ENCODE results near the gene DSG3.

Gene DSG3

DNA sequence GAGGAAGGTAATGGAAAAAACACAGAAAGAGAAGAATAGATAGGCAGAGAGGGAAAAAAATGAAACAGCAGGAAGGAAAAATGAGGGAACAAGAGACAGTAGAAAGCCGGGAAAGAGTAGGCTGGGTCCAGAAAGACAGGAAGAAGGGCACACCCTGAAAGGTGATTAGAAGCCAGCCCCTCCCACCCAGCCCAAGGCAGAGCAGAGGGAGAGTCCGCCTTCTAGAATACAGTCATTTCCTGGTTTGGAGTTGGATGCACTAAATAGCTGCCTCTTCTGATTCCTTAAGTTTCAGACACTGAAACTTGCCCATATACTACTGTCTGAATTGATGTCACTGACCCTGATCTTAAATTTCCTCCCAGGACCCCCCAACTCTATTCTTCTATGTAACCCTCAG, 17.9 kb upstream of the DSG3 start:
- Histone ChIP-seq H3K9me3 (ENCODE audit: control insufficient read depth, insufficient read depth, low read length) (no peaks in the 10 kb centered on the region), H3K36me3 (ENCODE audit: control insufficient read depth, low read length) (no peaks in the 10 kb centered on the region), H3K4me2 (ENCODE audit: low read length) (no peak overlapping the region), H3K4me1 (ENCODE audit: control insufficient read depth, low read length) (no peaks in the 10 kb centered on the region), H3K27ac (ENCODE audit: low read depth, low read length) (no peak overlapping the region), H3K79me2 (ENCODE audit: control insufficient read depth, low read length) (no peaks in the 10 kb centered on the region), H3F3A (ENCODE audit: control insufficient read depth, insufficient read depth) (no peaks in the 10 kb centered on the region), H3K9me2 (replicated peaks; ENCODE audit: control insufficient read depth, low read length) (no peaks in the 10 kb centered on the region), H4K20me1 (ENCODE audit: control insufficient read depth, insufficient read depth, low read depth, low read length) (no peaks in the 10 kb centered on the region), H3K27me3 (ENCODE audit: control insufficient read depth, low read length) (no peaks in the 10 kb centered on the region), H3K4me3 (ENCODE audit: low read length) (no peak overlapping the region)
- TF ChIP-seq EZH2phosphoT487 (IDR thresholded peaks at IDR 0.05; ENCODE audit: borderline replicate concordance, low read length) (no peak), CTCF (IDR thresholded peaks at IDR 0.05; ENCODE audit: low read depth, low read length, poor library complexity, severe bottlenecking) (no peak)

DNA sequence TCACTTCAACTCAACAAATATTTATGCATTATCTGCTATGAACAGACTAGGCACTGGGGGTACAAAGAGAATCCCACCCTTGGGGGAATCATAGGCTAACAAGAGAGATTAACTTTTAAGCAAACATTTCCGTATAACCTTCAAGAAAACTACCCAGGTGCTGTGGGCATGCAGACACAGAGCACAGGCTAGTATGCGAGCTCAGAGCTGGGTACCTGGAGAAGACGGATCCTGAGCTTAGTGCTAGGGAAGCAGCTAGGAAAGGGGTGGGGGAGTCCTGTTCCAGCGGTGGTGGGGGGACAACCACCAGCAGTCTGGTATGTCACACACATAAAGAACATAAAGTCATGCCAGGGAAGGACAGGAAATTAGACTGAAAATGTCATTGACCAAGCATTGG, 17.5 kb upstream of the DSG3 start:
- Histone ChIP-seq H3K4me2 (ENCODE audit: low read length) (no peak overlapping the region), H3F3A (ENCODE audit: control insufficient read depth, insufficient read depth) (no peaks in the 10 kb centered on the region), H3K9me2 (replicated peaks; ENCODE audit: control insufficient read depth, low read length) (no peaks in the 10 kb centered on the region), H4K20me1 (ENCODE audit: control insufficient read depth, insufficient read depth, low read depth, low read length) (no peaks in the 10 kb centered on the region), H3K36me3 (ENCODE audit: control insufficient read depth, low read length) (no peaks in the 10 kb centered on the region), H3K27ac (ENCODE audit: low read depth, low read length) (no peak overlapping the region), H3K27me3 (ENCODE audit: control insufficient read depth, low read length) (no peaks in the 10 kb centered on the region), H3K9me3 (ENCODE audit: control insufficient read depth, insufficient read depth, low read length) (no peaks in the 10 kb centered on the region), H3K79me2 (ENCODE audit: control insufficient read depth, low read length) (no peaks in the 10 kb centered on the region), H3K4me3 (ENCODE audit: low read length) (no peak overlapping the region), H3K4me1 (ENCODE audit: control insufficient read depth, low read length) (no peaks in the 10 kb centered on the region)
- TF ChIP-seq CTCF (IDR thresholded peaks at IDR 0.05; ENCODE audit: low read depth, low read length, poor library complexity, severe bottlenecking) (no peak), EZH2phosphoT487 (IDR thresholded peaks at IDR 0.05; ENCODE audit: borderline replicate concordance, low read length) (no peak)

- no peak overlapping the region for H3K4me2 ChIP-seq (ENCODE audit: low read length)
- H3K79me2 ChIP-seq (ENCODE audit: control insufficient read depth, low read length) = no peaks in the 10 kb centered on the region
- no peaks in the 10 kb centered on the region for H3K27me3 ChIP-seq (ENCODE audit: control insufficient read depth, low read length)
- H3F3A ChIP-seq (ENCODE audit: control insufficient read depth, insufficient read depth) = no peaks in the 10 kb centered on the region
- no peak overlapping the region for H3K4me3 ChIP-seq (ENCODE audit: low read length)
- no peaks in the 10 kb centered on the region for H3K4me1 ChIP-seq (ENCODE audit: control insufficient read depth, low read length)
- no peak for TF ChIP-seq EZH2phosphoT487 (IDR thresholded peaks at IDR 0.05; ENCODE audit: borderline replicate concordance, low read length)
- no peak for TF ChIP-seq CTCF (IDR thresholded peaks at IDR 0.05; ENCODE audit: low read depth, low read length, poor library complexity, severe bottlenecking)
- no peak overlapping the region for H3K27ac ChIP-seq (ENCODE audit: low read depth, low read length)
- H4K20me1 ChIP-seq (ENCODE audit: control insufficient read depth, insufficient read depth, low read depth, low read length) = no peaks in the 10 kb centered on the region
- H3K36me3 ChIP-seq (ENCODE audit: control insufficient read depth, low read length) = no peaks in the 10 kb centered on the region
- H3K9me3 ChIP-seq (ENCODE audit: control insufficient read depth, insufficient read depth, low read length) = no peaks in the 10 kb centered on the region
- no peaks in the 10 kb centered on the region for H3K9me2 ChIP-seq (replicated peaks; ENCODE audit: control insufficient read depth, low read length)
Measured at GRCh38 chr18:31430554-31430953, 17.0 kb upstream of the DSG3 start.

DNA sequence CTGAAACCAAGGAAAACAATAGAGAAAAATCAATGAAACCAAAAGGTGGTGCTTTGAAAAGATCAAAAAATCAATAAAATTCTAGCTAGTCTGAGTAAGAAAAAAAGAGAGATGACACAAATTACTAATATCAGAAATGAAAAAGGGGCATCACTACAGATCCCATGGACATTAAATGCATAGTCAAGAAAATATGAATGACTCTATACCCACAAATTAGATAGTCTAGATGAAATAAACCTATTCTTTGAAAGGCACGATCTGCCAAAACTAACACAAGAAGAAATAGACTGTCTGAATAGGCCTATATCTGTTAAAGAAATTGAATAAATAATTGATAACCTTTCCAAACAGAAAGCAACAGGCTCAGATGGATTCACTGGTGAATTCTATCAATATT, 15.2 kb upstream of the DSG3 start:
- Histone ChIP-seq H3K27ac (ENCODE audit: low read depth, low read length) (no peak overlapping the region), H3F3A (ENCODE audit: control insufficient read depth, insufficient read depth) (no peaks in the 10 kb centered on the region), H3K4me2 (ENCODE audit: low read length) (no peak overlapping the region), H3K27me3 (ENCODE audit: control insufficient read depth, low read length) (no peaks in the 10 kb centered on the region), H3K9me3 (ENCODE audit: control insufficient read depth, insufficient read depth, low read length) (no peaks in the 10 kb centered on the region), H3K4me1 (ENCODE audit: control insufficient read depth, low read length) (no peaks in the 10 kb centered on the region), H3K4me3 (ENCODE audit: low read length) (no peak overlapping the region), H3K36me3 (ENCODE audit: control insufficient read depth, low read length) (no peaks in the 10 kb centered on the region), H3K9me2 (replicated peaks; ENCODE audit: control insufficient read depth, low read length) (no peaks in the 10 kb centered on the region), H3K79me2 (ENCODE audit: control insufficient read depth, low read length) (no peaks in the 10 kb centered on the region), H4K20me1 (ENCODE audit: control insufficient read depth, insufficient read depth, low read depth, low read length) (no peaks in the 10 kb centered on the region)
- TF ChIP-seq CTCF (IDR thresholded peaks at IDR 0.05; ENCODE audit: low read depth, low read length, poor library complexity, severe bottlenecking) (no peak), EZH2phosphoT487 (IDR thresholded peaks at IDR 0.05; ENCODE audit: borderline replicate concordance, low read length) (no peak)
